Endothelial cell of umbilical vein (primary cell): ENCODE measurements around the gene EFTUD2.

ENCODE experiments used
- EZH2 ChIP-seq: IDR thresholded peaks from 2 replicates; pipeline ENCODE4 v1.6.1; 2012; ENCODE audit warnings: borderline replicate concordance, low read depth, mild to moderate bottlenecking, moderate library complexity, low read length, inconsistent platforms; ENCODE audit not compliant: severe bottlenecking
- JUN ChIP-seq: IDR thresholded peaks from 2 replicates; pipeline ENCODE4 v1.6.1; 2011; ENCODE audit warnings: borderline replicate concordance, low read depth; ENCODE audit not compliant: insufficient read length, insufficient read depth
- MYC ChIP-seq: IDR thresholded peaks from one replicate; pipeline ENCODE4 v1.6.1; 2011; ENCODE audit warnings: mild to moderate bottlenecking, low read depth, low read length
- POLR2A ChIP-seq: IDR thresholded peaks from 2 replicates; pipeline ENCODE4 v1.6.1; 2012; ENCODE audit warnings: low read depth, mild to moderate bottlenecking, control low read depth, low read length
- POLR2AphosphoS5 ChIP-seq: IDR thresholded peaks from 2 replicates; pipeline ENCODE4 v1.6.1; 2012; ENCODE audit warnings: low read depth, mild to moderate bottlenecking, control low read depth, low read length, moderate library complexity; ENCODE audit not compliant: insufficient read depth
- TF ChIP-seq, protein P1 (sequence below), 2 donors: IDR thresholded peaks; 1 replicate in 1 of 2; 2 replicates in 1 of 2; pipeline ENCODE4 v1.5.1; 2011; ENCODE audit warnings: low read length in 2 of 2, mild to moderate bottlenecking in 2 of 2, moderate library complexity in 2 of 2, control low read depth in 1 of 2, inconsistent platforms in 1 of 2, low read depth in 1 of 2; ENCODE audit not compliant: insufficient read depth in 1 of 2; ENCODE audit errors: extremely low read depth in 1 of 2
- TF ChIP-seq, protein P2 (sequence below): IDR thresholded peaks from 2 replicates; pipeline ENCODE4 v1.6.1; 2011; ENCODE audit not compliant: insufficient read depth, insufficient read length

- no peak for TF ChIP-seq EZH2
- TF ChIP-seq JUN = no peak
- TF ChIP-seq MYC = no peak
- TF ChIP-seq, protein P1, sequence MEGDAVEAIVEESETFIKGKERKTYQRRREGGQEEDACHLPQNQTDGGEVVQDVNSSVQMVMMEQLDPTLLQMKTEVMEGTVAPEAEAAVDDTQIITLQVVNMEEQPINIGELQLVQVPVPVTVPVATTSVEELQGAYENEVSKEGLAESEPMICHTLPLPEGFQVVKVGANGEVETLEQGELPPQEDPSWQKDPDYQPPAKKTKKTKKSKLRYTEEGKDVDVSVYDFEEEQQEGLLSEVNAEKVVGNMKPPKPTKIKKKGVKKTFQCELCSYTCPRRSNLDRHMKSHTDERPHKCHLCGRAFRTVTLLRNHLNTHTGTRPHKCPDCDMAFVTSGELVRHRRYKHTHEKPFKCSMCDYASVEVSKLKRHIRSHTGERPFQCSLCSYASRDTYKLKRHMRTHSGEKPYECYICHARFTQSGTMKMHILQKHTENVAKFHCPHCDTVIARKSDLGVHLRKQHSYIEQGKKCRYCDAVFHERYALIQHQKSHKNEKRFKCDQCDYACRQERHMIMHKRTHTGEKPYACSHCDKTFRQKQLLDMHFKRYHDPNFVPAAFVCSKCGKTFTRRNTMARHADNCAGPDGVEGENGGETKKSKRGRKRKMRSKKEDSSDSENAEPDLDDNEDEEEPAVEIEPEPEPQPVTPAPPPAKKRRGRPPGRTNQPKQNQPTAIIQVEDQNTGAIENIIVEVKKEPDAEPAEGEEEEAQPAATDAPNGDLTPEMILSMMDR (IDR thresholded peaks at IDR 0.05; ENCODE audit: extremely low read depth in 1 of 2, insufficient read depth in 1 of 2, low read depth in 1 of 2, low read length in 2 of 2) = no peak
- TF ChIP-seq POLR2A = no peak
- TF ChIP-seq, protein P2, sequence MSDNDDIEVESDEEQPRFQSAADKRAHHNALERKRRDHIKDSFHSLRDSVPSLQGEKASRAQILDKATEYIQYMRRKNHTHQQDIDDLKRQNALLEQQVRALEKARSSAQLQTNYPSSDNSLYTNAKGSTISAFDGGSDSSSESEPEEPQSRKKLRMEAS = no peak
- TF ChIP-seq POLR2AphosphoS5 = no peak
Measured at GRCh38 chr17:44927696-44928095, 28.5 kb upstream of the EFTUD2 start.
